ENCODE data around the gene TC2N.
"Not testable (repeated sequence)": the region's sequence is repeated elsewhere in the genome, so short reads cannot be mapped to it uniquely, and the experiment has no call there.

Gene TC2N

DNA sequence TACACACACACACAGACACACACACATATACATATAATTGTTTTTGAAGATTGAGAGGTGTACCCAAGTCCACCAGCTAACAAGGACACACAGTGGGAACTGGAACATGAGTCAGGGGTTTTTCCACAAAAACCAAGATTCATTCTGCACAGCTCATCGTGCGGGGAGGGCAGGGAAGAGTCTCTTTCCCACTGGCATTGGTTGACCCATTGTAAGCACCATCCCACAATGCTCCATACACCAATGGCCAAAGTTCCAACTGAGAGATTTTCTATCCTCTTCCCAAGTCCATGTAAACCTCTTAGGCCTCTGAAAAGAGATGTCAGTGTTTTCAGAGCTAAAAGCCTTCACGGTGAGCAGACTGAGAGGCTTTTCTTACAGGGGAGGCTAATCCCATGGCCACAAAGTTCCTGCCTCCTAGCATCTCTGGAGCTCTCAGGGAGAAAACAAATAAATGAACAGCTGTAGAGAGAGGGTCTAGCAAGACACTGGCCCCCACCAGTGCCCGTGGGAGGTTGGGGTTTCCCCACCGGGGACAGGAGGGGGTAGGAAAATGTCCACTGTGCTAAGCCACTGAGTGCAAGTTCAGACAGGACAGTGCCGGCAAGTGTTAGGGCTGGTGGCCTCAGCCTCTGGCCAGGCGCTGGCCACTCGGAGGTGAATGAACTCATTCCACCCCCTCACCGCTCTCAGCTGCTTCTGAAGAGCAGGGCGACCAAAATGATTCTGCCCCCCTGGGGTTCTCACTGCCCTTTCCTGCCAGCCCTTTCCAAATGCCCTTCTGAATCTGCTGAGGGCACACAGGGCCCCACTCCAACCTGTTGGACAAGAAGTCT, 21.5 kb upstream of the TC2N start:
- DNase-seq, result no peak

DNA sequence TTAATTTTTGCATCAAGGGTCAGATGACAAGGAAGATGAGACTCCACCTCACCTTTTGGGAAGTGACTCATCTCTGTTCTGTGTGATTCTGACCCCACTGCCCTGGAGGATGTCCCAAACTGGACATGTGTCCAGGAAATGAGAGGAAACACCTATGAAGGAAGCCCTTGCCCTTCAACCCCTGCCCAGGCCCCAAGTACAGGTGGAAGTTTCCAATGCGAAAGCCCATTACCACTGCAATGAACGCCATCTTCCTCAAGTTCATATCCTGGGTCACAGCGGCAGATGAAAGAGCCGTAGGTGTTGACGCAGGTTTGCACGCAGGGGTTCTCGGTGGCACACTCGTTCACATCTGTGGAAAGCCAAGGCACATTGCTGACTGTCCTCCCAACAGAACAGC, 19.6 kb upstream of the TC2N start:
- DNase-seq, result no peak

- DNase-seq, result no peak
Observed at GRCh38 chr14:91885839-91886238, 18.5 kb upstream of the TC2N start.

GRCh38 chr14:91885113-91885712, 17.9 kb upstream of the TC2N start:
- no peak for DNase-seq

DNA sequence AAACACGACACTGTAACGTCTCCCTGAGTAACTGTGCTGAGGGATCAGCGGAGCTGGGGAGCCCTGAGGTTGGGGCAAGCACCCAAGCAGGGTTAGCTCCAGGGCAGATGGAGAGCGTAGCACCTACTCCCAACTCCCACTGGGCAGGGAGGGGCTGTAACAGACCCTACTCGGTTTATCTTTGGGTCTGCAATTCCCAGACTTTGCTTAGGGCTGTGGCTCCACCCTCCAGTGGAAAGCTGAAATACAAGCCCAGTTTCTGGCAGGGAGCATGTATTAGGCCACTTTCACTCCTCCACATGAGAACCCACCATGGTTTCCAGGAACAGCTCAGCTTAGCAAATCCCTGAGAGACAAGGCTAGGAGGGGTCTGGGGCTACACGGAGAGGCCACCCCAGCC, 17.3 kb upstream of the TC2N start:
- DNase-seq, result no peak

DNA sequence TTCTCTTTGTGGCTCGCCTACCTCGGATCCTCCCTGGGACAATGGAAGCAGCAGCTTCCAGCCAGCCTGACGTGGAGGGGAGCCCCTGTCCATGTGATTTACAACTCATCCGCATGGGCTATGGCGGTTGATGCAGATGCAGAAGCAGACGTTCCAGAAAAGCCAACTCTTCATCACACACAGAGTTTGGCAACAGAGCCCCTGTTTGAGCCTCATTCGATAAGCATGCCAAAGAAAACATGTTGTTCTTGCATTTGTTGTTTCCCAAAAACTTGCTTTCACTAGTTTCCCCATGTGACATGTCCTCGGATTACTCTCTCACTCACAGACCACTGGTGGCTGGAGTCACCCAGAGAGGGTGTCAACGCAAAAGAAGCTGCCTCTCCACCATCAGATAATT, 16.4 kb upstream of the TC2N start:
- no peak for DNase-seq

- no peak for DNase-seq
Observed at GRCh38 chr14:91882776-91883175, 15.4 kb upstream of the TC2N start.

- DNase-seq, result no peak
Observed at GRCh38 chr14:91882369-91882768, 15.0 kb upstream of the TC2N start.

DNA sequence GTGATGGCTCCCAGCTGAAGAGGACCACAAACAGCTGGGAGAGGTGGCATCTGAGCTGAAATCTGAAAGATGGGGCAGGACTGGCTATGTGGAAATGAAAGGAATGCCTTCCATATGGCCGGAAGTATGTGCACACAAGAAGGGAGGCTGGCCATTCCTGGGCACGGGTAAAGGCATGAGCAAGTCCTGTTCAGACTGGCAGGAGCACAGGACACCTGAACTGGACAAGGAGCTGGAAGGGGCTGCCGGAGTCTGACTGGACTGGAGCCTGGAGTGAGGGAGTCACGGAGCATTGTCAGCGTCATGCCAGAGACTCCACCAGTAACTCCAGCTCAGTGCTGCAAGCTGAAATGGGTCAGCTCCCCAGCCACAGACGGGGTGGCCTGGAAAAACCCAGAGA, 11.9 kb upstream of the TC2N start:
- no peak for DNase-seq

- no peak for DNase-seq
Observed at GRCh38 chr14:91878274-91878673, 10.9 kb upstream of the TC2N start.

GRCh38 chr14:91877376-91877915, 10.1 kb upstream of the TC2N start:
- no peak for DNase-seq

DNA sequence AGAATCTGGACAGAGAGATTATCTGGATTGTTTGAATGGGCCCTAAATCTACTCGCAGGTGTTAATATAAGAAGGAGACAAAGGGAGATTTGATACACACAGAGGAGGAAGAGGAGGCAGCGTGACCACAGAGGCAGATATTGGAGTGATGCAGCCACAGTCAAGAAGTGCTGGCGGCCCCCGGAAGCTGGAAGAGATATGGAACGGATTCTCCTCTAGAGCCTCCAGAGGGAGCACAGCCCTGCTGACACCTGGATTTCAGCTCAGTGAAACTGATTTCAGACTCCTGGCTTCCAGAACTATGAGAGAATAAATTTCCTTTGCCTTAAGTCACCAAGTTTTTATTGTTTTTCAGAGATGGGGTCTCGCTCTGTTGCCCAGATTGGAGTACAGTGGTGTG, 9.2 kb upstream of the TC2N start:
- no peak for DNase-seq

DNA sequence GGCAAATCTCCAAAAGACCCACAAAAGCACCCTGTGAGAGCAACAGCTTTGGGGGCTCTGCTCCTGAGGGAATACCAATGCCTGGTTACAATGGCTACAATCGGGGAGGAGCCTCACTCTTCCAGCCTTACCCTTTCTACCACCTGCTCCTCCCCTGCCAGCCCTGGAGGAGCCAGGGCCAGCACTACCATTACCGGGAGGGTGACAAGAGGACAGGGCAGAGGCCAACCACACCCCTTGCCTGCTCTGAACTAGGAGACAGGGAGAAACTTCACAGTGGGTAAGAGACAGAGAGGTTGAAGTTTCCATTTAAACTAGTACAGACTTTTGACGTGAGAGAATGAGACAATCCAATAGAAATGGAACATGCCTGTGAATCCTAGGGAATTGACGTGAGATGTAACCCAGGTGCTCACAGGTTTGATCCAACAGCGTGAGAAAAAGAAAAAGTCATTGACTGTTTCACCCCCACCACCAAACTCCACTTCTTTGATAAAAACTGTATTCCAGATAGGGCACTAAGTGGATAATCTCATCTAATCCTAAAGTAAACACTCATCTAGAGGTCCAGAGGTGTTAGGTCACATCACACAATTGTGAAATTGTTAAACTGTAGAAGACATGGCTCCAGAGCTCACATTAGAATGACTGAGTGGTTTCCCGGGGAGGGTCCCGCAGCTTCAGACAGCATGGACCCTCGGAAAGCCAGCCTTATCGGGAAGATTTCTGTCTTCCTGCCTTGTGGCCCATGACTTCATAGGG, 8.4 kb upstream of the TC2N start:
- DNase-seq, result no peak

DNA sequence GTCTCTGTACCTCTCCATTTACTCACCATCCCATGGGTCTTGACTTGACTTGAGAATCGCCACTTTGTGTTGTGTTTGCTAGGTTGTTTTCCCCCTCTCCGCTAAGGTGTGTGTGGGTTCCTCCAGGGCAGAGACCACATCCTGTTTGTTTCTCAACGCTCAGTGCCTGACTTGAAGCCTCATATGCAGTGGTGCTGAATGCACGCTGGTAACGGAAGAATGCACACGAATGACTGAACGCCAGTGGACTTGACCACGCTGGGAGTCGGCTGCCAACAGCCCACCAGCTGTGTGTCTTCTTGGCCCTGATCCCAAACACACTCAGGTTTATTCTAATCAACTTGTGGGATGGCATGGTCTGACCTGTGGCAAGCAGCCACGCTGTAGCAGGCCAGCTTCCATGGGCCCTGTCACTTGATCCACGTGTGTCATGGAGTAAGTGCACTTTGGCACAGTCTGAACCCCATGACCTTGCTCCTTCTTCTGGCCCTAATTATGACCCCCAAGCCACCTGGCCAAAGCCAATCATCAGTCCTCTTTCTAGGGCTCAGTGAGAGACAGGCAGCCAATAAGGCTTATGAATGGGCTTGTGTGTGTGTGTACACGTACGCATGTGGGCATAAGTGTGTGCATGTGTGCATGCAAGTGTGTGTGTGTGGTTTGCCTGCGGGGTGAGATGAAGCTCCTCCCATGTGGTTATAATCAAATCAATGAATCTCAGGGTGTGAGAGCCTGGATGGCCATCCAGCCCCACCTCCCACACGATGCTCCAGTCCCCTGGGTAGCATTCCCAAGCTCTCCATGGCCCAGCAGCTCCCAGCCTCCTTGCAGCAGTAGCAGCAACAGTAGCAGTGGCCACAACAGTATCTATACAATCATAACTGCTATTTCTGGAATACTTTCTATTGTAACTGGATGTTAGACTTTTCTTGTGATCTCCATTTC, 6.4 kb upstream of the TC2N start:
- peak; percentile 65 for DNase-seq

- DNase-seq, result no peak
Observed at GRCh38 chr14:91872517-91873470, 5.5 kb upstream of the TC2N start.

DNA sequence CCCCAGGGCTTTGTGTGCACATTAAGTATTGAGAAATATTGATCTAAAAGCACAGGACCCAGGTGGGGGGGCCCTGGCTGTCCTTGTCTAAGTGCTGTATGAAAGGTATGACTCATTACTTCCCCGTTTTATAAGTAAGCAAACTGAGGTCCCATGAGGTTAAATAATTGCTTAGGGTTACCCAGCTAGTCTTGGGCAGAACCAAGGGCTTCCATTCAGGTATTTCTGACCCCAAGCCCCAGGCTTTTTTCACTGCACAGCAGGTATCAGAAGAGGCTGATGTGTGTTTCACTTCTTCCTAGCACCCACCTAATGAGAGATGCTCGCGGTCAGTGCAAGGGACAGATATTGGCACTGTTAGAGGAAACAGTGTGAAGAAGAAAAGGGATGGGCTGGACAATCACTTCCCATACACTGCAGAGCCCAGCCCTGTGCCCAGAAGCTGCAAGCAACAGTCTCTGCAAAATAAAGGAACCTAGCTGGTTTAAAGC, 4.7 kb upstream of the TC2N start:
- DNase-seq, result no peak

DNA sequence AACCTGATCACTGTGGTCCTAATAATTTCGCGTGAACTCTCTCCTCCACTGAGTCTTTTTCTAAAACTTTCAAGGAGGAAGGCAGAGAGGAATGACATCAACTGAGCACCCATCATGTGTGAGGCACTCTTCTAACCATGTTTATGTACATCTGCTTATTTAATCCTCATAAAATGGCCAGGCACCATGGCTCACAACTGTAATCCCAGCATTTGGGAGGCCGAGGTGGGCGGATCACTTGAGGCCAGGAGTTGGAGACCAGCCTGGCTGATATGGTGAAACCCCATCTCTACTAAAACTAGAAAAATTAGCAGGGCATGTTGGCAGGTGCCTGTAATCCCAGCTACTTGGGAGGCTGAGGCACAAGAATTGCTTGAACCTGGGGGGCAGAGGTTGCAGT, 4.1 kb upstream of the TC2N start:
- not testable (repeated sequence) for DNase-seq

GRCh38 chr14:91870890-91871289, 3.6 kb upstream of the TC2N start:
- DNase-seq, result no peak

- no peak for DNase-seq
Observed at GRCh38 chr14:91870001-91870400, 2.7 kb upstream of the TC2N start.

- DNase-seq, result peak; percentile 14
Observed at GRCh38 chr14:91869556-91869955, 2.2 kb upstream of the TC2N start.

All from NCI-H345 (cell line).